ENCODE data around the gene TAS1R1.
"Not testable (repeated sequence)": the region's sequence is repeated elsewhere in the genome, so short reads cannot be mapped to it uniquely, and the experiment has no call there.

Gene TAS1R1

GRCh38 chr1:6592441-6592840 is 37.3 kb downstream of the TAS1R1 start:
- DNase-seq, result no peak

- DNase-seq, result no peak
Observed at GRCh38 chr1:6592865-6593593, 37.9 kb downstream of the TAS1R1 start.

DNA sequence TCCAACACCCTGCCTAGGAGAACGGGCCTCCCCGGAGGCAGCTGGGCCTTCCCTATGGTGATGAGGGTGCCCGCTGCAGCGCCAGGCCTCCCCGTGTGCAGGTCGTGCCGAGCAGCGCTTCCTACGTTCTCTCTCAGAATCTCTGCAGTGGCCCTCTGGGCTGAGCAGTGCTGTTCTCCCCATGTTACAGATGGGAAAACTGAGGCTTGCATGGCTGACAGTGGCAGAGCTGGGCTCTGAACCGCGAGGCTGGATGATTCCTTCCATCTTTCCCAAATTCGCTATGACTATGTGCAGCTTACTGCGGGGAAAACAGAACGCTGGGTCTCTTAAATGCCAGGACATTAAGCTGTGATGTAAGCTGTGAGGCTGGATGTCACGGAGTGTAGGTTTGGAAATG is 38.7 kb downstream of the TAS1R1 start:
- DNase-seq, result no peak

GRCh38 chr1:6594977-6595740 is 40.1 kb downstream of the TAS1R1 start:
- DNase-seq, result no peak

DNA sequence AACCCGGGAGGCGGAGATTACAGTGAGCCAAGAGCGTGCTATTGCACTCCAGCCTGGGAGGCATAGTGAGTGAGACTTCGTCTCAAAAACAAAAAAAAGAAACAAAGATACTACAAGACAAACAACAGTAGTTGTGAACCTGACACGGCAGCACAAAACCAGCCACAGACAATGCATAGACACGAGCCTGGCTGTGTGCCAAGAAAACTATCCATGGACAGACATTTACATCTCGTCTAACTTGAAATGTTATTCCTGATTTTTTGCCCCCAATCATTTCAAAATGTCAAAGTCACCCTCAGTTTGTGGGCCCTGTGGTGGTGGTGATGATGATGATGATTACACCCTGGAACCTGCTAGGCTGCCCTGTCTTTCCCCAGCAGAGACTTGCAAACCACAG is 41.2 kb downstream of the TAS1R1 start:
- no peak for DNase-seq

- no peak for DNase-seq
Observed at GRCh38 chr1:6596886-6597776, 42.0 kb downstream of the TAS1R1 start.

- DNase-seq, result no peak
Observed at GRCh38 chr1:6597777-6598131, 42.6 kb downstream of the TAS1R1 start.

DNA sequence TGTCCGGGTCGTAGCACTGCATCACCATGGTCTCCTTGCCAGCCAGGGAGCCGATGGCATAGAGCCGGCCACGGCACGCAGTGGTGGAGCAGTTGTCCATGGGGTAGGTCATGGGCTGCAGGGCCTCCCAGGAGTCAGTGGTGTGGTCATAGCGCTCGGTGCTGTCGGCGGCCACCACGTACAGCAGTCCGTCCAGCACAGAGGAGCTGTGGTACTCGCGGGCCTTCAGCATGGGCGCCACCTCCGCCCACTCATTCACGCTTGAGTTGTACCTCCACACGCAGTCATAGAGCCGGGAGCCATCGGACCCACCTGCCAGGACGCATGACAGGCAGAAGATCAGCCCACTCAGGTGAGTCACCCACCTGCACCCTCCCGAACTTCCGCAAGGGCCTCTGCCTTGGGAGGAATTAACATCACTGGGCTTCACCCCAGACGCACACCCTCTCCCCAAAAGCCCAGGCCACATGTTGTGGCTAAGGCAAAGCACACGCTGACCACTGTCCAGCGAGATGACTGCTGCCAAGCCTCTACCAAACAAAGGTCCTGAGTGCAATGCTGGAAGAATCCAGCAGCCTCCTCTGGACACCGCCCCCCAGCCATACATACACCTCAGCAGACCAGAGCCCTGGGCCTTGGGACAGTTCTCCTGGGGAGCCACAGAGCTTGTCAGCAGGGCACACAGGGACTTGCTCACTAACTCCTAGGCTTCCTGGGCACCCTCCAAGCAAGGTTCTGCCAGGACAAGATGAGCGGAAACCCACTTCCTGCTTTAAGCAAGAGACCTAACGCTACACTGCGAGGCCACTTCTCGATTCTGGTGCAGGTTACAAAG is 44.3 kb downstream of the TAS1R1 start:
- DNase-seq, result peak; percentile 78

DNA sequence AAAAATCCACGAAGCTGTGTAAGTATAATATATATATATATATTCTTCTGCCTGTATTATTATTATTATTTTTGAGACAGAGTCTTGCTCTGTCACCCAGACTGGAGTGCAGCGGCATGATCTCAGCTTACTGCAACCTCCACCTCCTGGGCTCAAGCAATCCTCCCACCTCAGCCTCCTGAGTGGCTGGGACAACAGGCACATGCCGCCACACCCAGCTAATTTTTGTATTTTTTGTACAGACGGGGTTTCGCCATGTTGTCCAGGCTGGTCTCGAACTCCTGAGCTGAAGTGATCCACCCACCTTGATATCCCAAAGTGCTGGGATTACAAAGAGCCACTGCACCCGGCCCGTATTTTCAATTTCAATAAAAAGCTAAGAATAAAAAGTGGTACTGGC is 44.9 kb downstream of the TAS1R1 start:
- not testable (repeated sequence) for DNase-seq

GRCh38 chr1:6600410-6601048 is 45.4 kb downstream of the TAS1R1 start:
- no peak for DNase-seq

DNA sequence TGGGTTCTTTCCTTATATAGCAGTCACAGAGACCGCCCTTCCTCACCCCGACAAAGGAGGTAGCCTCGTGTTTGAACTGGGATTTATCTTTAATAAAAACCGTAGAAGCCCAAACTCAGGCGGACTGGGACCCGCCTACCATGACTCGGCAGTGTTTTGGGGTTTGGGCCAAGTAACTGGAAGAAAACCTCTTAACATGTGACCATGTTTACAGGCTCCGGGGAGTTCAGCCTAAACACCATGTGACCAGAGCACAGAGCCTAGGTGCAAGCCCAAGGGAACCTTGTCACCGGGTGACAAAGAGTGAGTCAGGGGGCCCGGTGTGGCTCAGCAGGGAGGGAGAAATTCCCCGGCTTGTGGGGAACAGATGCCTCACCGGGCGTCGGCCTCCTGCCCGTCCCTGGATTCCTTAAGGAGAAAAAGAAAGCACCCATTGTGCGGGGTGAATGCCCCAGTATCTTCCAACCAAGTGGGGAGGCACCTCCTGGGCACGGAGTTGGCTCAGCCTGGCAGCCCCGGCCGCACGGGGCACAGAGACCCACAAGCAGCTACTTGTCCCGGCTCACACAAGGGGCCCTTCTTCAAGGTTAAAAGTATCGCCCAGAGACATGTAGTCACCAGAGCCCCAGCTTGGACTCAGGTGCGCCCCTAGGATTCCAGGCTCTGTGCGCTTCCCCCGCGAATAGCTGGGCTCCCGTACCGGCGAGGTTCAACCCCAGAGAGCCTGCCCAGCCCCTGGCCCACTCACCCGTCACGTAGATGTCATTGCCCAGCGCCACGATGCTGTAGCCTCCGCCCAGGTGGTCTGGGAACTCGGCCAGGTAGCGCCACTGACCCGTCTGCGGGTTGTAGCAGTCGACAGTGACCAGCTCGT is 46.2 kb downstream of the TAS1R1 start:
- peak; percentile 91 for DNase-seq

DNA sequence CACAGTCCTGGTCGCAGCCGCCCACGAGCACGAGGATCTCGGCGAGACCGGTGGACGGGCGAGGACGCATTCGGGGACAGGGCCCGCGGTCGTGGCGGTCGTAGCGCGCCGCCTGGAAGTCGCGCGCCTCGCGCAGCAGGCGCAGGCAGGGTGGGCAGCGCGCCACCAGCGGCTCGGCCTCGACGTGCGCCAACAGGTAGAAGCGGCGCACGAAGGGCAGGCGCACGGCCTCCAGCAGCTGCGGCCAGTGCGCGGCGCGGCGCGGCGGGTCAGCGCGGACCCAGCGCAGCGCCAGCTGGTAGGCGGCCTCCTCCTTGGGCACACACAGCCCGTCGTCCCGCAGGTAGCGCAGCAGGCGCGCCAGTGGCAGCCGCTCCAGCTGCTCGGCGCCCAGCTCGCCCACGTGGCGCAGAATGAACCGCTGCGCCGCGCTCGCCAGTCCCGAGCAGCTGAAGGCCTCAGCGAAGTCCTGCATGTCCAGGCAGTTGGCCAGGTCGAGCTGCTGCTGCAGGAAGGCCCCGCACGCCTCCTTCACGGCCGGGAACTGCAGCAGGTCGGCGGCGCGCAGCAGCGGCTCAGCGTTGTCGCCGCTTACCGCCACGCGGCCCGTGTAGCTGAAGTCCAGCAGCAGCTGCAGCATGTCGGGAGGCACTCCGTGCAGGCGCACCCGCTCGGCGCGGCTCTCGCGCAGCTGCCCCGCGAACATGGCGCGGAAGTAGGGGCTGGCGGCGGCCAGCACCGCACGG is 47.0 kb downstream of the TAS1R1 start:
- peak; percentile 41 for DNase-seq

DNA sequence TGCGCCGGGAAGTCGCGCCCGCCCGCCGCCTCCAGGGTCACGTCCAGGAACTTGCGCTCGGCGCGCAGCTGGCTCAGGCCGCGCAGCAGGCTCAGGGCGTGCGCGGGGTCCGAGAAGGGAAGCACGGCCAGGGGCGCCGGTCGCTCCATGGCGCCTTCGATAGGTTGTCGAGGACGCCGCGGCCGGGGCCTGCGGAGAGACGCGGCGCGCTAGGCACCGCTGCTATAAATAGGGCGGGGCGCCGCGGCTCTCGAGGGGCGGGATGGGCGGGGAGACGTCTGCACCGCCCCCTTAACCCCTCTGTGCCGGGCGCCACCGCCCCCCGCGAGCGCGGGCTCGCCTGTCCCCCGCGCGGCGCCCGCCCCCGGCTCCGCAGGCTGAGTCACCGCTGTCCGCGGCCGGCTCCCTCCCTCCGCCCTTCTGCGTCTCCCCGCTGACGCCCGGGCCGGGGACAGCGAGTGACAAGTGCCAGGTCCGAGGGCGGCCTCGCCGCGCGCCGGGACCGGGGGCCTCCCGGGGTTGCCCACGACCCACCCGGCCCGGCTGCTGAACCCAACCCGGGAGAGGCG is 47.6 kb downstream of the TAS1R1 start, which contains the start of gene KLHL21:
KLHL21 (minus strand) TSS at position 201 of the 569 bp plus-strand sequence; CDS start at position 149, 52 bp downstream.
- DNase-seq, result peak; percentile 90

DNA sequence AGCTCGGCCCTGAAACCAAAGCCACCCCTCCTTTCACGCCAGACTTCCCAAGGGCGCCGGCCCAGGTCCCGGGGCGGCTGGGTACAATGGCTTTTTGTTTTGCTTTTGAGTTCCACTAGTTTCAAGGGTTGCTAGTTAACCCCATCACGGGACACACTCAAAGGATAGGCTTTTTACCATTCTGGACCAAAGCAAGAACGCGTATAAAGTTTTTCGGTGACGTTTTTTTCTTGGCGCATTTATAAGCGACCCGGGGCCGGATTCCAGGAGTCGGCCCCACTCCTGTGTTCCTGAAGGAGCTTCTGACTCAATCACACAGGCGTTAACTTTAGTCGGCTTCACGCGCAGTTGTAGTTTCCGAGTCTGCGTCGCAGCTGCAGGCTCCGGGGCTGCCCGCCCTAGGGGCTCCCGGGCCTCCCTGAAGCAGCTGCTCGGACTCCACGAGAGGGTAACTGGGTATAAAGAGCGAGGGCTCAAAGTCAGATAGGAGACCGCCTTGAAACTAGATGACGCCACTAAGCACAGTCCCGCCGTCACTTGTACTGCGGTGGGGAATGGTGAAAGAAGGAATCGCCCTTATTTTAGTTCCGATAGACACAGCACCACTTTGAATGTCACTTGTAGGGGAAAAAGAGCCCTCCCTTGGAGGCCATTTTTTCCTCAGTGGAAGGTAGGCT is 48.3 kb downstream of the TAS1R1 start:
- DNase-seq, result peak; percentile 69

DNA sequence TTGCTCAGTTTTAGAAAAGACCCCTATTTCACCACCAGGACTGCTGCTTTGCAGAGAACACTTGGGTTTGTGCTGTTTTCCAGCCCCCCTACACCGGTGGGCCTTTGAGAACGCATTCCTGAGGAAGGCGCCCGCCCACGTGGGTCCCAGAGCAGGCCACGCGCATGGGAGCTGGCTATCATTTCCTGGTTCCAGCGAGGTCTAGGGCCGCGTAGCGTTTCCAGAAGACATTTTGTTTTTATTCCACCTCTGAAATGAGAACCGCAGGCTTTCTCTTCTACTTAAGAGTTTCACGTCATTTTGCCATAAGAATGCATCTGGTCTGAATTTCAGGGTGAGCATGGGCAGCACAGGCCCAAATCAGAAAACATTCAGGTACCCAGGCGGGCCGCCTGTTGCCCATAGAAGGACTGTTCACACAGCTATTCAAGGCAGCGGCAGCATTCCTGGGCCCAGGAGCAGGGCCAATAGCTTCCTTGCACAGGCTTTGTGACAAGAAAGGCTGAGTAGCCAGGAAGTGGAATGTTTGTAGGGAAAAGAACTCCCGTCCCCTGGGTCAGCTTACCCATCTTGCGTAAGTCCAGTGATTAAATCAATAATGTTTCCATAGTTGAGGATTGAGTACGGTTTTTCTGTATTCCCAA is 48.9 kb downstream of the TAS1R1 start:
- peak; percentile 48 for DNase-seq

- no peak for DNase-seq
Observed at GRCh38 chr1:6612641-6613360, 57.7 kb downstream of the TAS1R1 start.

DNA sequence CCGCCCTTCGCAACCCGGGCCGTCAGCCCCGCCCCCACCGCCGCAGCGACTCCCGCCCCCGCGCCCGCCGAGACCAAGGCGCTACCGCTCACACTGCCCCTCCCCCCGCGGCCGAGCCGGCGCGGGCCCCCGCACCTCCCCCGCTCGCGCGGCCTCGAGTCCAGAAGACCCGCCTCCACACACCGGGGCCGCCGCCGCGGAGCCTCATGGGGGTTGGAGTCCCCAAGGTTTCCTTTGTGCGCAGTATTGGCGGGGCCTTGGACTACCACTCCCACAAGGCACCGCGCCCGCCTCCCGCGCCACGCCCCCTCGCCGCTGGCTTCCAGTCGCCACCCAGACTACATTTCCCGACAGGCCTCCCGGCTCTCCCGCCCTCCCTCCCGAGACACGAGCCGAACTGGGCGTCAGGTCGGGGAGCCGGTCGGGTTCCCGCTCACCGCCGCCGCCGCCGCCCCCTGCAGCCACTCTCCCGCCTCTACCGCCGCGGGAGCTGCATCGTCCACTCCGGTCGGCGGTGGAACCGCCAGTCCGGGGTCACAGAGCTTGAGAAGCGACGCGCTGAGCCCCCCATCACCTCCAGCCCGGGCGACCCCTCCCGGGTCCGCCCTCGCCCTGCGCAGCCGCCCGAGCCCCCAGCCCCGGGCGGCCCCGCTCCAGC is 58.4 kb downstream of the TAS1R1 start, which contains the start of gene PHF13:
PHF13 (plus strand) TSS at position 371 of the 658 bp plus-strand sequence. CDS start 336 bp downstream, outside the sequence.
- peak; percentile 100 for DNase-seq

All from activated CD4-positive, alpha-beta T cell treated with anti-CD3 and anti-CD28 coated beads for 48 hours (primary cell).